HCT116 (cell line): ENCODE measurements around the gene C1orf167.

Source experiments
- CBX3 ChIP-seq: IDR thresholded peaks from 2 replicates; pipeline ENCODE4 v1.6.1; 2012; ENCODE audit warnings: low read depth
- CTCF ChIP-seq, 3 experiments: fragments of 200-600 bp in 1 of 3; sonication (generic) in 1 of 3; IDR thresholded peaks in 2 of 3; conservative IDR thresholded peaks in 1 of 3; 2 replicates each; pipeline ENCODE4 v1.5.1; 2012 to 2017; ENCODE audit warnings: low read depth in 2 of 3, low read length in 2 of 3, antibody characterized with exemption in 1 of 3, borderline replicate concordance in 1 of 3, control low read depth in 1 of 3, mild to moderate bottlenecking in 1 of 3, mixed read lengths in 1 of 3, mixed run types in 1 of 3, moderate library complexity in 1 of 3; ENCODE audit not compliant: insufficient read depth in 1 of 3
- EZH2 ChIP-seq: fragments of 200-600 bp; sonication (generic); IDR thresholded peaks from 2 replicates; pipeline ENCODE4 v1.6.1; 2017; ENCODE audit warnings: antibody characterized with exemption, mixed run types
- MAX ChIP-seq: IDR thresholded peaks from 2 replicates; pipeline ENCODE4 v1.6.1; 2012
- POLR2A ChIP-seq: IDR thresholded peaks from 2 replicates; pipeline ENCODE4 v1.7.0; 2011; ENCODE audit warnings: borderline replicate concordance; ENCODE audit not compliant: insufficient read depth, insufficient read length; ENCODE audit errors: extremely low read depth
- POLR2AphosphoS5 ChIP-seq: IDR thresholded peaks from 2 replicates; pipeline ENCODE4 v1.6.1; 2011; ENCODE audit warnings: mild to moderate bottlenecking, low read depth, low read length, moderate library complexity
- RAD21 ChIP-seq: IDR thresholded peaks from 2 replicates; pipeline ENCODE4 v1.6.1; 2012; ENCODE audit warnings: low read depth, mild to moderate bottlenecking
- REST ChIP-seq: IDR thresholded peaks from 2 replicates; pipeline ENCODE4 v1.6.1; 2012; ENCODE audit warnings: low read depth
- SIN3A ChIP-seq: IDR thresholded peaks from 2 replicates; pipeline ENCODE4 v1.6.1; 2012; ENCODE audit warnings: low read depth
- SP1 ChIP-seq: IDR thresholded peaks from 2 replicates; pipeline ENCODE4 v1.6.1; 2012; ENCODE audit warnings: low read depth
- SRF ChIP-seq: IDR thresholded peaks from 2 replicates; pipeline ENCODE4 v1.6.1; 2012; ENCODE audit warnings: low read depth
- YY1 ChIP-seq: IDR thresholded peaks from 2 replicates; pipeline ENCODE4 v1.6.1; 2011; ENCODE audit warnings: low read length, low read depth, moderate library complexity, mild to moderate bottlenecking; ENCODE audit not compliant: insufficient replicate concordance; ENCODE audit errors: extremely low read depth
- ZBTB33 ChIP-seq: IDR thresholded peaks from 2 replicates; pipeline ENCODE4 v1.6.1; 2011; ENCODE audit warnings: mild to moderate bottlenecking, low read length, moderate library complexity; ENCODE audit not compliant: insufficient replicate concordance; ENCODE audit errors: extremely low read depth
- ZNF274 ChIP-seq: fragments of 200-500 bp; sonication (Bioruptor generic); IDR thresholded peaks from 2 replicates; pipeline ENCODE4 v1.6.1; 2014; ENCODE audit warnings: mild to moderate bottlenecking, low read depth, low read length, inconsistent platforms

GRCh38 chr1:11788549-11789053, 26.6 kb downstream of the C1orf167 start:
- TF ChIP-seq CTCF (IDR thresholded peaks at IDR 0.05 in 2 of 3, conservative IDR thresholded peaks at IDR 0.05 in 1 of 3; ENCODE audit: borderline replicate concordance in 1 of 3, insufficient read depth in 1 of 3, low read depth in 2 of 3, low read length in 2 of 3) (no peak), POLR2A (no peak), SRF (no peak), MAX (no peak), POLR2AphosphoS5 (no peak), SP1 (no peak), RAD21 (no peak), YY1 (no peak), SIN3A (no peak), ZNF274 (no peak), CBX3 (no peak), EZH2 (no peak), REST (no peak), ZBTB33 (no peak)
